GM18526 (cell line): ENCODE measurements around the gene MGLL.

Source experiments
- POLR2A ChIP-seq: IDR thresholded peaks from 3 replicates; pipeline ENCODE4 v1.6.1; 2011; ENCODE audit not compliant: insufficient read length; ENCODE audit errors: extremely low read depth

MGLL gene

GRCh38 chr3:127847236-127847720 lies 25.0 kb upstream of the MGLL start:
- no peak for TF ChIP-seq POLR2A

DNA sequence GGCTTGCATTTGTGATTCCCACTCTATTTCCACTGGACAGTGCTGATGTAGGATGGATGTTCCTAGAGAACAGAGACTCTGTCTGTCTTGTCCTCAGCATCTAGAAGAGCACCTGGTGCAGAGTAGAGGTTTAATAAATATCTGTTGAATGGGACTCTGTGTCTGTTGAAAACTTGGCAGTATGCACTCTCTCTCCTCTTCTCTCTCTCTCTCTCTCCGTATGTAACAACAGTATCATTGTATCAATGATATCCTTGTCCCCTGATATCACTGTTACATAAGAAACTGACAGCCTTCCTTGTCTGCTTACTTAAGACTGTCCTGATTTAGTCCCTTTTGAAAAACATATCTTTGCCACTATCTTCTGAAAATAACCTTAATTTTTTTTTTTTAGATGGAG lies 24.3 kb upstream of the MGLL start:
- no peak for TF ChIP-seq POLR2A

DNA sequence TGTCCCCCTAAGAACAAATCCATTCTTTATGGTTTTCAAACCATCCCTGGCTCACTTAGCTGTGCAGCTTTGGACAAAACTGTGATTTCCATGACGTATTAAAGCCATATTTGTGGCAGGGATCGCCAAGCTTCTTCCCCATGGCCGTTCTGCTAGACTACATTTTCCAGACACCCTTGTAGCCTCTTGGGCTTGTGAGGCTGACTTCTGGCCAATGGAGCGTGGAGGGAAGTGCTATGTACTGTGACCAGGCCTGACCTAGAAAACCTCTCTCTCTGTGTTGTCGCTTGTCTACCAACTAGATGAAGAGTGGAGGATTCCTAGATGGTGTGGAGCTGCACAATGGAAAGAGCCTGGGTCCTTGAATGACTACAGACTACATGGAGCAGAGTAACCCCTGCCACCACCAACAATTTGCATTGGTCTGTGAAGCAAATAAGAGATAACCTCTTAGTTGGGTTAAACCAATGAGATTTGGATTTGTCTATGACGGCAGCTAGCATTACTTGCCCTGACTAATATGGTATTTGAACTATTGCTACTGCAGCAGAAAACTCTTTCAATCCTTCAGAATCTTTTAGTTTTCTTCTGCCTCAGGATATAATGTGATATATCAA lies 22.1 kb upstream of the MGLL start:
- no peak for TF ChIP-seq POLR2A

DNA sequence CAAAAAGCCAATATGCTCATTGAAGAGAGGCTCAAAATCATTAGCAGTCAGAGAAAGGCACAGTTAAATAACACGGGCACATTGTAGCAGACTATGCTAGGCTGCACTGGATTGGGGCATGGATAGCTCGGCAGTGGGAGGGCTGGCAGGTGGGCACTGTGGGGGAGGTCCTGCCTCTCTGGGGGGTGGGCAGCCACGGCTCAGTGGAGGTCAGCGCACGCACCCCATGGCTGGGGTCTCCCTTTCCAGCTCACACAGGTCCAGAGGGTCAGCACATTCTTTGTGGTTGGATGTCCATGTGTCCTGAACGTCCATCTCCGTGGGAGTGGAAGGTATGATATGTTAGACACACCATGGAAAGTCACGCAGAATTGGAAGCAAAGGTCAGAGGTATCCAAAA lies 18.4 kb upstream of the MGLL start:
- TF ChIP-seq POLR2A = no peak

DNA sequence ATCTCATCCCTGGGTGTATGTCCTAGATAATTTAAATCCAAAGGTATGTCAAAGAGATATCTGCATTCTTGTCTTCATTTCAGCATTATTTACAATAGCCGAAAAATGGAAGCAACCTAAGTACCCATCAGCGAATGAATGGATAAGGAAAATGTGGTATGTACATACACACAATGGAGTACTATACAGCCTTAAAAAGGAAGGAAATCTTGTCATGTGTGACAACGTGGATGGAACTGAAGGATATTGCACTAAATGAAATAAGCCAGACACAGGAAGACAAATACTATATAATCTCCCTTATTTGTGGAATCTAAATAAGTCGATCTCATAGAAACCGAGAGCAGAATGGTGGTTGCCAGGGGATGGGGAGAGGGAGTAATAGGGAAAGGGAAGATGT lies 16.8 kb upstream of the MGLL start:
- no peak for TF ChIP-seq POLR2A

GRCh38 chr3:127835993-127836882 lies 13.9 kb upstream of the MGLL start:
- TF ChIP-seq POLR2A = no peak

- no peak for TF ChIP-seq POLR2A
Measured at GRCh38 chr3:127834771-127835170, 12.5 kb upstream of the MGLL start.

GRCh38 chr3:127833281-127834032 lies 11.1 kb upstream of the MGLL start:
- TF ChIP-seq POLR2A = no peak

DNA sequence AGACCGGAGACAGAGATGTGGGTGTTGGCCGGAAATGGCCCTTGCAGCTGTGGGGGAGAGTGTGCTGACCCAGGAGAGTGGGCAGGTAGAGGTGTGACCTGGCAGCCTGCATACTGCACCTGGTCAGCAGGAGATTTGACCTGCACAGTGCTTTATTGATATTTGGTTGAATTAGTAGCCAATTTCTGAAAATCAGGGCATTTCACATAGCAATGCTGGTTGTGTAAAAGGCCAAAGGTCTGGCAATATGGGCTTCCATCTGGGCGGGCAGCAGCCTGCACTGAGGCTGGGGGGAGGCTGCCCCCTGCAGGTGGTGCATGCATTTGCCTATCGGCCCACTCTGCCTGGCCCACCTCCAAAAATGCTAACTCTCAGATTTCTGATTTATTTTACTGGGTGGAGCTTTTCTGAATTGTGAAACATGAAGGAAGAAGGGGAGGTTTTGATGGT lies 9.4 kb upstream of the MGLL start:
- TF ChIP-seq POLR2A = no peak

DNA sequence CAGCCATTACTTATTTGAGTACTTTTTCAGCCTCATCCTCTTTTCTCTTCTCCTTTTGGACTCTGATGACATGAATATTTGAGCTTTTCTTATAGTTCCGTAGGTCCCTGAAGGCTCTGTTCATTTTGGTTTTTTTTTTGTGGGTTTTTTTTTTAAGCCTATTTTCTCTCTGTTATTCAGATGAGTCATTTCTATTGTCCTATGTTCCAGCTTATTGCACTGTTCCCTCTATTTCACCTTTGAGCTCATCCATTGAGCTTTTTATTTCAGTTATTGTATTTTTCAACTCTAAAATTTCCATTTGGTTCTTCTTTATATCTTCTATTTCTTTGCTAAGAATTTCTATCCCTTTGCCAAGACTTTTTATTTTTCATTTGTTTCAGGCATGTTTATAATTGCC lies 7.2 kb upstream of the MGLL start:
- no peak for TF ChIP-seq POLR2A

GRCh38 chr3:127827808-127828207 lies 5.5 kb upstream of the MGLL start:
- no peak for TF ChIP-seq POLR2A

DNA sequence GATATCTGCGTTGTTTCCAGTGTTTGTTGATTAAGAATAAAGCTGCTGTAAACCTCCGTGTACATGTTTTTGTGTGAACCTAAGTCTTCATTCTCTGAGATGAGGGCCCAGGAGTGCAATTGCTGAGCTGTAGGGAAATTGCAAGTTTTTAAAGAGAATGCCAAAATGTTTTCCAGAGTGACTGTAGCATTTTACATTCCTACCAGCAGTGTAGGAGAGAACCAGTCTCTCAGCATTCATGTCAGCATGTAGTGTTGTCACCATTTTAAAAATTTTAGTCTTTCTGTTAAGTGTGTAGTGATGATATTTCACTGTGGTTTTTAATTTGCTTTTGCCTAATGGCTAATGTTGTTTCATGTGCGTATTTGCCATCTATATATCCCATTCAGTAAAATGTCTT lies 3.4 kb upstream of the MGLL start:
- TF ChIP-seq POLR2A = no peak

DNA sequence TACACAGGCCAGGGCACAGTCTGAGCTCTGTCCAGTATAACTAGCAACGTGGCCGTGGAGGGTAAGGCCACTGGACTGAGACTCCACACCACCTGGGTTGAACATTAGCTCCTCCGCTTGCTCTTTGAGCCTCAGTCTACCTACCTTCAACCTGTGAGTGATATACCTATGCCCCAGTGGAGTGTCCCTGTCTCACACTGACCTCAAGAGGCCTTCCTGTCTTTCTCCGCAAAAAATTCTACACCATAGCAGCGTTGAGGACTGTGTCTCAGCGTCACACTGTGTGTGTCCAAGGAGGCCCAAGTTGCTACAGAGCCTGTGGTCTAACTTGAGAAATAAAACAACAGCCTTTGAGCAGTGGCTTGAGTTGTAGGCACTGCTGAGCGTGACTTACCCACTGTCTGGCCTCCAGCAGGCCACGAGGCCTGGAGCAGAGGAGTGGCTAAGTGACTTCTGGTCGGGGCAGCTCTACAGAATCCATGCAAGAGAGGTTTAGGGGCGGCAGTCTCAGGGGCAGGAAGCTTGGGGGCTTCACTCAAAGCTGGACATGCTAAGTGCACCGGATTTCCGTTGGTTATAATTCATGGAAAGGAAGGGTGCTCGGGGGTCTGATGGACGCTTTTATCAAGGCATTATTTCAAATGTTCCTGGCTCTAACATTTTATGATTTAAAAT lies 2.0 kb upstream of the MGLL start:
- TF ChIP-seq POLR2A = no peak

DNA sequence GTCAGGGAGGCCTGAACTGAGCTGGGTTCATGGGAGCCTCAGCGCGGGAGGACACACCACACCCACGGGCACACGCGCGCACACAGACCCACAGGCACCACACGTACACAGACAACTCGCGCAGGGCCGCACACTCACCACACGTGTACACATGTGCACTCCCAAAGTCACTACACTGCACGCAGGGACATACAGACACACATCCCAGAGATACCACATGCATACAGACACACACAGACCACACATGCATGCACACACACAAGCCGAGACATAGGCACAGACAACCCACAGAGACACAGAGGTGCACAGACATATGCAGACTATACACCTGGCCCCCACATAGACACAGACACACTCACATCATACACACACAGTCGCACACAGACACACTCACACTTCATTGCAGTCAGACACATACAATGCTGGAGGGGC lies 1.1 kb upstream of the MGLL start:
- no peak for TF ChIP-seq POLR2A
